ENCODE data around the gene IL2RG. TPM values are rescaled to one million over a fixed set of nuclear protein-coding genes. Genes with fewer than 3 reads are reported as not detected.

Gene IL2RG
- total RNA-seq, 1 donor from 2014 or later: 375 TPM

DNA sequence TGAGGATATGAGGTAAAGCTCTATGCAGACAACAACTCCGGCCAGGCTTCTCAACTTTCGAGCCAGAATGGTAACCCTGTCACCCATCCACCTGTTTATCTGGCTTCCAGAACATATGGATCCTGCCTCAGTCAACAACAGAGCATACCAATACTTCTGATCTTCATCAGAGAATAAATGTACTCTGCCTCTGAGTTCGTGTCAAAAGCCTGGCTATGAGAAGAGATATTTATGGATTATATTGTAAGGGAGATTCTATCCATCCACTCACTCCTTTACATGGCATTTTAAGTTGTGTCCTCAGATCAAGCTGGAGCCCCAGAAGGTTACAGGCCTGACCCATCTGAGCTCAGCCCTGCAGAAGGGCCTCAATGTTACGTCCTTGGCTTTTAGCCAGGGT, 25.5 kb downstream of the IL2RG start:
- no peak overlapping the region for H3K4me3 Mint-ChIP-seq
- H3K27me3 Mint-ChIP-seq (ENCODE audit: insufficient read depth): no peaks in the 10 kb centered on the region
- H3K36me3 Mint-ChIP-seq (ENCODE audit: low read depth): no peaks in the 10 kb centered on the region
- no peak for DNase-seq (ENCODE audit: low spot score)
- H3K4me1 Mint-ChIP-seq (ENCODE audit: low read depth): no peaks in the 10 kb centered on the region
- no peaks in the 10 kb centered on the region for H3K9me3 Mint-ChIP-seq
- intact Hi-C loops (cut with micrococcal nuclease): no loop called here
- H3K27ac Mint-ChIP-seq: no peak overlapping the region

DNA sequence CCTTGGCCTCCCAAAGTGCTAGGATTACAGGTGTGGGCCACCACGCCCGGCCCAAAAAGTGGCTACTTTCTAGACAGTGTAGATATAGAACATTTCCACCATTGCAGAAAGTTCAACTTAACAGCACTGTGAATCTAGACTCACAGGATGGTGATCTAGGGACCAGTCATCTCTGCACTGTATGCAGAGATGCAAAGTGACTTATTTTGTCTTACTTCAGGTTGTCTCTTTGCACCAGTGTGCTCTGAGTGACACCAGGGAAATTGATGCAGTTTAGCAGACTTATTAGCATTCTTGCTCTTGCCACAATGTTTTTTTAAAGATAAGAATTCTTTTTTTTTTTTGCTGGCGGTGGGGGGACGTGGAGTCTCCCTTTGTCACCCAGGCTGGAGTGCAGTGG, 28.6 kb downstream of the IL2RG start:
- intact Hi-C loops (cut with micrococcal nuclease): no loop called here
- H3K27me3 Mint-ChIP-seq (ENCODE audit: insufficient read depth): no peaks in the 10 kb centered on the region
- no peak for DNase-seq (ENCODE audit: low spot score)
- H3K4me3 Mint-ChIP-seq: no peak overlapping the region
- H3K36me3 Mint-ChIP-seq (ENCODE audit: low read depth): no peaks in the 10 kb centered on the region
- no peaks in the 10 kb centered on the region for H3K9me3 Mint-ChIP-seq
- H3K27ac Mint-ChIP-seq: no peak overlapping the region
- H3K4me1 Mint-ChIP-seq (ENCODE audit: low read depth): no peaks in the 10 kb centered on the region

DNA sequence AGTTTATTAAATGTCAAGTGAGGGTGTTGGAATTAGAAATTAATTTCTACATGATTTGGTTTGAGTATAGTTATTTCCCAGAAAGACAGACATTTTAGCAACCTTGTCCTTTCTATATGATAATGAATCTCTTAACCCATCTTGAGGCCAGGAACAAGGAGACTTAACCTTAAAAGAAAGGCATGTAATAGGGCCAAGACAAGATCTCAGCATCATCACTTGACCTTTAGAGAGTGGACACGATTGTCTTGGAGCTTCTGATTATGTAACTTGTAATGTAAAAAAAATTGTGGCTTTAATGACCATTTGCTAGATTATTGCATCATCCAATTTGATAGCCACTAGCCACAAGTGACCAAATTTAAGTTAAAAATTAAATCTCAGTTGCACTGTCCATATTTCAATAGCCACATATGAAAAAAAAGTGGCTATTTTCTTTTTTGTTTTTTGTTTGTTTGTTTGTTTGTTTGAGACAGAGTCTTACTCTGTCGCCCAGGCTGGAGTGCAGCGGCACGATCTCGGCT, 29.2 kb downstream of the IL2RG start:
- no peak overlapping the region for H3K27ac Mint-ChIP-seq
- H3K4me3 Mint-ChIP-seq: no peak overlapping the region
- DNase-seq (ENCODE audit: low spot score): no peak
- no peaks in the 10 kb centered on the region for H3K27me3 Mint-ChIP-seq (ENCODE audit: insufficient read depth)
- no peaks in the 10 kb centered on the region for H3K9me3 Mint-ChIP-seq
- no peaks in the 10 kb centered on the region for H3K36me3 Mint-ChIP-seq (ENCODE audit: low read depth)
- intact Hi-C loops (cut with micrococcal nuclease): no loop called here
- no peaks in the 10 kb centered on the region for H3K4me1 Mint-ChIP-seq (ENCODE audit: low read depth)

DNA sequence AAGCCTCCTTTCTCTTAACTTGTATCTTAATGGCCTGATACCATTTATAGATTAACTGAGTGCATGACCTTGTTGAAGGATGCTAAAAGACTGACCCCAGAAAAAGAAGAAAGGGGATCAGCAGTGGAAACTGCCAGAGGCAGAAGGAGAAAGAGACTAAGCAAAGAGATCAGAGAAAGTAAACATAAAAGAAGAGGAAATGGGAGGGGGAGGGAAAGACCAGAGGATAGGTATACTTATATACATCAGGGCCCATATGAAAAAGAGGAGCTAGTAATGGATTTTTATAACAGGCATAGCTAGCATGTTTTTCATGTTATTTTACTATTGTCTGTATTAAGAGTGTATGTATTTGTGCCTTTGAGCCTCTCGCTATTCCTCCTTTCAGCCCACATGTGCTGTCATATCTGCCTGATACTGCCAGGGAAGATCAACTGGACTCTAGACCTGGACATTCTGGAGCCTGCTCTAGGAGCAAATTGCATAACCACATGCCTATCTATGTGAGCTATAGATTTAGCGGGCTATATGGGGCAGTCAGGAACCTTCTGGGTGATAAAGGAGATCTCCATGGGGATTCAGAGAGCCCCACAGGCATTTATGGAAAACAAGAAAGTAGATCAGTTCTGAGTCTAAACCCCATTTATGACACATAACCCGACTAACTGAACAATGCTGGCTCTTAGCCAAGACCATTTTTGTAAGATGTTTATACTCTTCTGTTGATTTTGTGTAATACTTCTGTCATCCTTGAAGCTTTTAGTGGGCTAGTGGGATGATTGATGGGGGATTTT, 29.9 kb downstream of the IL2RG start:
- no peak overlapping the region for H3K27ac Mint-ChIP-seq
- no peaks in the 10 kb centered on the region for H3K9me3 Mint-ChIP-seq
- H3K27me3 Mint-ChIP-seq (ENCODE audit: insufficient read depth): peaks cover 5% of the 10 kb centered on the region
- H3K4me1 Mint-ChIP-seq (ENCODE audit: low read depth): no peaks in the 10 kb centered on the region
- no peak for DNase-seq (ENCODE audit: low spot score)
- H3K4me3 Mint-ChIP-seq: no peak overlapping the region
- no peaks in the 10 kb centered on the region for H3K36me3 Mint-ChIP-seq (ENCODE audit: low read depth)
- intact Hi-C loops (cut with micrococcal nuclease): no loop called here

DNA sequence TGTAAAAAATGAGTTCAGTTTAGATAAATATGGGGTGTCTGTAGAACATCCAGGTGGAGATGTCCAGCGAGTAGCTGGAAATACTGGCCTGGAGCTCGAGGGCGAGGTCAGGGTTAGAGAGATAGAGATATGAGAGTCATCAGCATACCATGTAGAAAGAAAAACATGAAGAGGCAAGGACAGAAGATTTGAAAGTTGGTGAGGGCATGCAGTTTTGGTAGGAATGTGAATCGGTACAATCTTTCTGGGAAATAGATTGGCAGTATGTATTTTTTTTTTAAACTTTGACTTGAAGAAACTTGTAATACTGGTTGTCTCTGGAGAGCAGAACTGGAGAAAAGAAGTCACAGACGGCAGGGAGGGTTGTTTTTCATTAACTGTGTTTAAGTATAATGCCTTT, 40.8 kb downstream of the IL2RG start:
- Mint-ChIP-seq H3K4me3 (no peak overlapping the region), H3K27me3 (ENCODE audit: insufficient read depth) (peaks cover 11% of the 10 kb centered on the region), H3K36me3 (ENCODE audit: low read depth) (peaks cover 7% of the 10 kb centered on the region), H3K9me3 (no peaks in the 10 kb centered on the region), H3K4me1 (ENCODE audit: low read depth) (peaks cover 15% of the 10 kb centered on the region), H3K27ac (no peak overlapping the region)
- DNase-seq (ENCODE audit: low spot score): no peak
- intact Hi-C loops (cut with micrococcal nuclease): no loop called here

DNA sequence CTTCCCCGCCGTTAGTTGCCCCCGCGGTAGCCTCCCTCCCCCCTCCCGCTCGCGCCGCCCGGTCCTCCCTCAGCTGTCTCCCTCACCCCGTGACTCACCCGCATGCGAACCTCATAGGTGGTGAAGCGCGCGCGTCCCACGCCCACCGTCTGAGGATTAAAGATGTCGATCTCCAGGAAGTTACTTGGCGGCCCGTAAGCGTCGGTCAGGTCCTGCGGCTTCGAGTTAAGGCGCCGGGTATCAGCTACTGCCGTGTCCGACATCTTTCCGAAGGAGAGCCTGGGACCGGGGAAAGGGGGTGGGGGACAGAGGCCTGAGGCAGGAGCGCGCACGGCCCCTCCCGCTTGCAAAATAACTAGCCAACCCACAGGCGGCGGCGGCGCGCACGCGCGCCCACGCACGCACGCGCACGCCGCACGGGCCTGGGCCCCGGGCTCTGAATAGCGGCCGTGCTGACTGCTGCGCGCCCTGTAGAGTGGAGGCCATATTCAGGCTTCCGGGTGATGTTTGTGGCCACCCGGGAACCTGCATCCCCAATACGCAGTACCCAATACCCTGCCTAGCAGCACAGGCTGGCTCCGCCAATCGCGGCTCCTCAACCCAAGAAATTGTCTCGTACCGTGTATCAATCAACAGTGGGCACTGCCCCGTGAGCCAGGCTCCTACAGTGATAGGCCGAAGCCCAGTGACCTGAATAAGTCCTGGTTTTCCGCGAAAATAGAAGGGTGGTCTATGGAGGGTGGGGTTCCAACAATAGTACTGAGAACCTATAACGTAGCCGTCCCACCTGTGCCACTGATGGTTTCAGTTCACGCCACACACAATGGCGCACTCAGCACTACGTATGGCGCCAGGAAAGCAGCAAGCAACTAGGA, 43.1 kb downstream of the IL2RG start, which contains the start of gene SNX12:
Gene SNX12, minus strand, starts transcription at position 291 of the 875 bp plus-strand sequence. Its CDS starts 28 bp downstream, at position 263.
- H3K4me3 Mint-ChIP-seq: peak within 1 kb of the TSS; percentile 98
- H3K27me3 Mint-ChIP-seq (ENCODE audit: insufficient read depth): peaks cover 7% of the 10 kb centered on the region
- no peaks in the 10 kb centered on the region for H3K9me3 Mint-ChIP-seq
- peak within 1 kb of the TSS; percentile 96 for H3K27ac Mint-ChIP-seq
- H3K36me3 Mint-ChIP-seq (ENCODE audit: low read depth): peaks cover 14% of the 10 kb centered on the region
- peak; percentile 85 for DNase-seq (ENCODE audit: low spot score)
- intact Hi-C loops (cut with micrococcal nuclease): loop anchor here (1.0 to 5.0 kb wide), 9 partner anchors 27 to 298 kb away; partner anchors contain the start of genes FOXO4, IL2RG, MED12 and NONO
- H3K4me1 Mint-ChIP-seq (ENCODE audit: low read depth): peaks cover 22% of the 10 kb centered on the region

DNA sequence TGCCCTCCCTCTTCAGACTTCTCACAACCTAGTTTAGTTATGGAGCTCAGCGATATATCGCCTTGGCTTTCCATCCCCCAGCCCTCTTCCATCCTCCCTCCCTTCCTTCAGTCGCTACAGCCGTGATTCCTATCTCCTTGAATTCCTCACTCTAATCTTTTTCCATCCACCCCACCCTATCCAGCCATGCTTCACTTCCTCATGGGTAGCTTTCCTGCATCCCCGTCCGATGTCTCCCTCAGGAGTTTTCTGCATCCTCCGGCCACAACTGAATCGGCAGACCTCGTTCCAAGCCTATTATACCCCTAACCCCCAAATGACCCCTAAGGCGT, 43.7 kb downstream of the IL2RG start:
- Mint-ChIP-seq H3K36me3 (ENCODE audit: low read depth) (peaks cover 17% of the 10 kb centered on the region), H3K4me1 (ENCODE audit: low read depth) (peaks cover 22% of the 10 kb centered on the region), H3K9me3 (no peaks in the 10 kb centered on the region), H3K27ac (peak overlapping the region; percentile 96), H3K4me3 (peak overlapping the region; percentile 98), H3K27me3 (ENCODE audit: insufficient read depth) (peaks cover 4% of the 10 kb centered on the region)
- no peak for DNase-seq (ENCODE audit: low spot score)
- intact Hi-C loops (cut with micrococcal nuclease): loop anchor here (1.0 to 5.0 kb wide), 9 partner anchors 28 to 299 kb away; partner anchors contain the start of genes FOXO4, IL2RG, MED12 and NONO

DNA sequence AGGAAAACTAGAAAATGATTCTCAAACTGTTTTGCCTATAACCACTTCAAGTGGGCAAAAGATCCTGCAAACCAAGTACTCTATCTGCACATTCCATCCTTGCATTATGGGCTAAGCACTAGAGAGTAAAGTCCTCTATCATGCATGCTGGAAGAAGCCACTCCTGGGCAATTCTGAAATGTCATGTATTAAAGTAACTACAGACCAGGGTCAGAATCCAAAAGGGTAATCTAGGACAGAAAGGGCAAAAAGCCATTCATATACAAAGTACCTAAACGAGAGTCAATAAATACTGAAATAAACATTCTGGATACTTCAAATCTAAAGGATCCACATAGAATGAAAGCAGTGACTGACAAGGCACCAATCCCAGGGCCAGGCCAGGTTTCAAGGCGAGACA, 44.3 kb downstream of the IL2RG start:
- H3K4me1 Mint-ChIP-seq (ENCODE audit: low read depth): peaks cover 22% of the 10 kb centered on the region
- H3K27me3 Mint-ChIP-seq (ENCODE audit: insufficient read depth): no peaks in the 10 kb centered on the region
- no peak for DNase-seq (ENCODE audit: low spot score)
- intact Hi-C loops (cut with micrococcal nuclease): loop anchor here (5.0 kb wide), 1 partner anchor 130 kb away; no protein-coding TSS in a partner anchor
- H3K27ac Mint-ChIP-seq: peak overlapping the region; percentile 96
- peaks cover 19% of the 10 kb centered on the region for H3K36me3 Mint-ChIP-seq (ENCODE audit: low read depth)
- peak overlapping the region; percentile 98 for H3K4me3 Mint-ChIP-seq
- H3K9me3 Mint-ChIP-seq: no peaks in the 10 kb centered on the region

DNA sequence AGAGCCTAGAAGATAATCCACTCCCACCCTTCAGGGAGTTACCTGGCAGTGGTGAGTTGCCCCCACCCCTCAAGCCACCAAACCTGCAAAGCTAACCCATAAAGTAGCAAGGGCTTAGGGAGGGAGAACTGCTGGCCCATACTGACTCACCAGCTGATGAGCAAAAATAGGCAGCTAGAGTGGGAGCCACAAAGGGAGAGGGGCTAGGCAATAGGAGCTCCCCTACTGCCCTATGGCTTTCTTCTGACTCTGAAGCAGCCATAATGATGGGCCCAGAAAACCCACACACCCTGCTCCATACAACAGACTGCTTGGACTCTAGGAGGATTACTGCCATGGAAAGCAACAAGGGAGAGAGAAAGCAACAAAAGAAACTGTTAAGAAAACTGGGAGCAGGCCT, 51.2 kb downstream of the IL2RG start:
- no peak for DNase-seq (ENCODE audit: low spot score)
- H3K36me3 Mint-ChIP-seq (ENCODE audit: low read depth): peaks cover 36% of the 10 kb centered on the region
- no peak overlapping the region for H3K4me3 Mint-ChIP-seq
- no peaks in the 10 kb centered on the region for H3K27me3 Mint-ChIP-seq (ENCODE audit: insufficient read depth)
- intact Hi-C loops (cut with micrococcal nuclease): no loop called here
- no peaks in the 10 kb centered on the region for H3K9me3 Mint-ChIP-seq
- peaks cover 32% of the 10 kb centered on the region for H3K4me1 Mint-ChIP-seq (ENCODE audit: low read depth)
- no peak overlapping the region for H3K27ac Mint-ChIP-seq

DNA sequence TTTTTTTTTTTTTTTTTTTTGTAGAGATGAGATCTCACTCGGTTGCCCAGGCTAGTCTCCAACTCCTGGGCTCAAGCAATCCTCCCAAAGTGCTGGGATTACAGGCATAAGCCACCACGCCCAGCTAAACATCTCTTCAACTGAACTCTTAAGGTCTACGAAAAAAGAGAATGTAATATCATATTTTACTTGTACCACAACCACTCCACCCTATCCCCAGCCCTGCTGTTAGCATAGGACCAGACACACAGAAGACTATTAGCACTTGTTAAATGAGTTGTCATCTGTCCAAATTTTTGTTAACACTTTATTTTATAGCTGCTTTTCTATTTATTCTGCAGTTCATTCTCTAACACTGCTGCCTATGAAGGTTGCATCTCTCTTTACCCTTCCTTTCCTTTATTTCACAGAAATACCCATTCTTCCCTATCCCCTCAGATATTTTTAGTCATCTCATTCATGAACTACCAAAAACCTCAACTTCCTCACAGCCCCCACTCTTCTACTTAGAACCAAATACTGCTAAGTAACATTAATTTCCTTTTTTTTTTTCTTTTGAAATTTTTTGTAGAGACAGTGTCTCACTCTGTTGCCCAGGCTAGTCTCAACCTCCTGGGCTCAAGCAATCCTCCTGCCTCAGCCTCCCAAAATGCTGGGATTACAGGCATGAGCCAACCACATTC, 53.4 kb downstream of the IL2RG start:
- H3K27ac Mint-ChIP-seq: peak overlapping the region; percentile 25
- intact Hi-C loops (cut with micrococcal nuclease): no loop called here
- H3K9me3 Mint-ChIP-seq: no peaks in the 10 kb centered on the region
- DNase-seq (ENCODE audit: low spot score): no peak
- H3K4me1 Mint-ChIP-seq (ENCODE audit: low read depth): peaks cover 24% of the 10 kb centered on the region
- H3K4me3 Mint-ChIP-seq: no peak overlapping the region
- H3K36me3 Mint-ChIP-seq (ENCODE audit: low read depth): peaks cover 31% of the 10 kb centered on the region
- no peaks in the 10 kb centered on the region for H3K27me3 Mint-ChIP-seq (ENCODE audit: insufficient read depth)

Data from activated T-helper 1 cell treated with anti-CD3 and anti-CD28 coated beads, Interleukin-12 subunit alpha, Interleukin-12 subunit beta, Interleukin-2, Interleukin-4 antibody, amounts not matched to agents 30 ng/mL and 10 ng/mL and 1 ng/mL, durations not matched to agents 14 hours and 24 hours and 36 hours (primary cell).